WTC11 (cell line): ENCODE measurements around the gene ZBTB20. TPM values are rescaled to one million over a fixed set of nuclear protein-coding genes. Genes with fewer than 3 reads are reported as not detected.

Experiments used
- ATAC-seq: fragments of 200-7000 bp; cut with Tn5 transposase; 2 replicates; pipeline ENCODE4 v1.10.0; 2021; ENCODE audit warnings: mild to moderate bottlenecking, moderate library complexity
- CTCF ChIA-PET: fragments of 300-600 bp; sonication (Branson Sonifier 250); formaldehyde crosslinking; loops from one replicate; lab custom pipeline; 2021; ENCODE audit warnings: antibody characterized with exemption; lab: Charles Lee
- POLR2A ChIA-PET: fragments of 350-600 bp; sonication (Branson Sonifier 250); formaldehyde crosslinking; loops from one replicate; lab custom pipeline; 2021; ENCODE audit warnings: antibody characterized with exemption; lab: Charles Lee
- DNase-seq: peaks from one replicate; pipeline ENCODE4 v3.0.0; 2021; ENCODE audit warnings: low spot score
- H3K27ac Mint-ChIP-seq: 2 replicates; pipeline ENCODE4 v1.8.0; 2021; ENCODE audit warnings: mixed read lengths
- H3K27me3 Mint-ChIP-seq: 2 replicates; pipeline ENCODE4 v1.8.0; 2021; ENCODE audit warnings: low read depth, mild to moderate bottlenecking, moderate library complexity, mixed read lengths
- H3K36me3 Mint-ChIP-seq: 2 replicates; pipeline ENCODE4 v1.8.0; 2021; ENCODE audit warnings: mixed read lengths
- H3K4me1 Mint-ChIP-seq: 2 replicates; pipeline ENCODE4 v1.8.0; 2022; ENCODE audit warnings: mixed read lengths
- H3K4me3 Mint-ChIP-seq: 2 replicates; pipeline ENCODE4 v1.8.0; 2021; ENCODE audit warnings: mild to moderate bottlenecking, moderate library complexity, mixed read lengths
- H3K9me3 Mint-ChIP-seq: 2 replicates; pipeline ENCODE4 v1.8.0; 2021; ENCODE audit warnings: mixed read lengths
- CREB1 ChIP-seq: sonication (generic); formaldehyde crosslinking; IDR thresholded peaks from 2 replicates; pipeline ENCODE4 v1.8.0; 2023; ENCODE audit warnings: mild to moderate bottlenecking, missing genetic modification reagents
- E2F4 ChIP-seq: sonication (generic); formaldehyde crosslinking; IDR thresholded peaks from 2 replicates; pipeline ENCODE4 v1.8.1; 2022; ENCODE audit warnings: low read depth, mild to moderate bottlenecking, moderate library complexity, missing genetic modification reagents, borderline replicate concordance
- FOXK1 ChIP-seq: sonication (generic); formaldehyde crosslinking; IDR thresholded peaks from 2 replicates; pipeline ENCODE4 v1.8.0; 2022; ENCODE audit warnings: mild to moderate bottlenecking, moderate library complexity, missing genetic modification reagents
- MXD4 ChIP-seq: fragments of 250-450 bp; sonication (Bioruptor Pico); IDR thresholded peaks from 2 replicates; pipeline ENCODE4 v1.8.0; 2021; ENCODE audit warnings: mild to moderate bottlenecking, moderate library complexity, borderline replicate concordance
- MYBL2 ChIP-seq: sonication (generic); formaldehyde crosslinking; IDR thresholded peaks from 2 replicates; pipeline ENCODE4 v1.8.1; 2023; ENCODE audit warnings: mild to moderate bottlenecking, moderate library complexity, missing genetic modification reagents
- NFYB ChIP-seq: sonication (generic); formaldehyde crosslinking; conservative IDR thresholded peaks from 2 replicates; pipeline ENCODE4 v1.8.0; 2022; ENCODE audit warnings: low read depth, missing genetic modification reagents
- PRDM15 ChIP-seq: sonication (generic); formaldehyde crosslinking; IDR thresholded peaks from 2 replicates; pipeline ENCODE4 v1.8.0; 2022; ENCODE audit warnings: missing genetic modification reagents
- SP1 ChIP-seq: sonication (generic); formaldehyde crosslinking; conservative IDR thresholded peaks from 2 replicates; pipeline ENCODE4 v1.8.1; 2022; ENCODE audit warnings: missing genetic modification reagents
- ZNF317 ChIP-seq: sonication (generic); formaldehyde crosslinking; IDR thresholded peaks from 2 replicates; pipeline ENCODE4 v1.8.1; 2023; ENCODE audit warnings: low read depth, mild to moderate bottlenecking, moderate library complexity, missing genetic modification reagents, borderline replicate concordance
- ZNF423 ChIP-seq: fragments of 250-450 bp; sonication (Bioruptor Pico); IDR thresholded peaks from 2 replicates; pipeline ENCODE4 v2.1.2; 2022; ENCODE audit warnings: mild to moderate bottlenecking, moderate library complexity
- ZNF512 ChIP-seq: sonication (generic); formaldehyde crosslinking; IDR thresholded peaks from 2 replicates; pipeline ENCODE4 v1.8.1; 2022; ENCODE audit warnings: missing genetic modification reagents, borderline replicate concordance
- ZNF671 ChIP-seq: fragments of 250-450 bp; sonication (Bioruptor Pico); IDR thresholded peaks from 2 replicates; pipeline ENCODE4 v1.8.0; 2021; ENCODE audit warnings: mild to moderate bottlenecking
- ZSCAN18 ChIP-seq: fragments of 250-450 bp; sonication (Bioruptor Pico); IDR thresholded peaks from 2 replicates; pipeline ENCODE4 v2.1.2; 2022; ENCODE audit warnings: mild to moderate bottlenecking, moderate library complexity
- total RNA-seq: library from RNA; stranded (reverse); gene quantifications from 3 replicates; pipeline ENCODE4 v1.2.3, GENCODE V29; 2021
- TF ChIP-seq, protein P1 (sequence below): sonication (generic); formaldehyde crosslinking; IDR thresholded peaks from 2 replicates; pipeline ENCODE4 v1.8.1; 2023; ENCODE audit warnings: mild to moderate bottlenecking, missing genetic modification reagents, moderate library complexity
- TF ChIP-seq, protein P2 (sequence below): sonication (generic); formaldehyde crosslinking; IDR thresholded peaks from 2 replicates; pipeline ENCODE4 v1.8.1; 2023; ENCODE audit warnings: mild to moderate bottlenecking, missing genetic modification reagents, borderline replicate concordance
- TF ChIP-seq, protein P3 (sequence below): fragments of 250-450 bp; sonication (Bioruptor Pico); IDR thresholded peaks from 2 replicates; pipeline ENCODE4 v1.8.0; 2021; ENCODE audit warnings: mild to moderate bottlenecking
- TF ChIP-seq, protein P4 (sequence below): fragments of 250-450 bp; sonication (Bioruptor Pico); IDR thresholded peaks from 2 replicates; pipeline ENCODE4 v1.9.0; 2021; ENCODE audit warnings: moderate library complexity, mild to moderate bottlenecking, inconsistent platforms, borderline replicate concordance

Gene ZBTB20
- total RNA-seq, 1 experiment from 2014 or later = 1.5 TPM

DNA sequence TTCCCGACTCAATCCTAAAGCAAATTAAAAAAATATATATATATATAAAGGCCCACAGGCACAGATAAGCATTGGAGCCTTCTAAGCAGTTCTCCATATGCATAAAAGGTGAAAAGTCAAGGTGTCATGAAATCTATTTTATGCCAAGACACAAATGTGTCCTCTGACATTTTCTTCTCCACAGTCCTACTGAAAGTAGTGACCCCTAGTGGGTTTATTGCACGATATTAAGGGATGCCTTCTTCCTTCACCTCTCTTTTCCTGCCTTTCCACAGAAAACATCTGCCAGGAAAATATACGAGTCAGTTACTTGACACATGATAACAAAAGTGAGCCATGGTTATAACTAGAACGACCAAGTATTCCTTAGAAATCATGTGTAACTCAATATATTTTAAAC is 550.1 kb downstream of the ZBTB20 start (continued):
- TF ChIP-seq, protein P1, sequence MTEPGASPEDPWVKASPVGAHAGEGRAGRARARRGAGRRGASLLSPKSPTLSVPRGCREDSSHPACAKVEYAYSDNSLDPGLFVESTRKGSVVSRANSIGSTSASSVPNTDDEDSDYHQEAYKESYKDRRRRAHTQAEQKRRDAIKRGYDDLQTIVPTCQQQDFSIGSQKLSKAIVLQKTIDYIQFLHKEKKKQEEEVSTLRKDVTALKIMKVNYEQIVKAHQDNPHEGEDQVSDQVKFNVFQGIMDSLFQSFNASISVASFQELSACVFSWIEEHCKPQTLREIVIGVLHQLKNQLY (CRISPR knock-in tag) = no peak
- TF ChIP-seq FOXK1 = no peak
- TF ChIP-seq, all 79 proteins: peak for 0

DNA sequence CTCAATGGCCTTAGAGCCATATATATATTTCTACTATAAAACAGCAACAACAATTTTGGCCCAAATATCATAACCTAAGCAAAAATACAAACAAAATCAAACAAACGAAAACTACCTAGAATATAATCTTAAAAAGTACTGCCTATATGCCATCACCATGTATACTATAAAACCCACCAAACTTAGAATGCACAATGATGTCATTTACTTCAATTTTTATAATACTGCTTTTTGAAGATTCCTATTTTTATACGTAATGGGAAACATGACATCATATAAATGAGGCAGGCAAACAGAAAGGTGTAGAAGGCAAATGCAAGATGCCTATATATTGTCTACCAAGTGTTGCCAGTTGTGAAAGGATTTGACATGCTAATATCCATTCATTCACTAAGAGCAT is 550.9 kb downstream of the ZBTB20 start:
- no peak for DNase-seq
- ChIA-PET CTCF (interaction anchor here (0.9 to 1.9 kb wide), 3 partner anchors 10 to 177 kb away, joined by 3 to 7 read pairs (median 4); no protein-coding TSS in a partner anchor), POLR2A (no interaction called here)
- H3K9me3 Mint-ChIP-seq = no peaks in the 10 kb centered on the region
- TF ChIP-seq ZNF512 (CRISPR knock-in tag) (no peak), MXD4 (CRISPR knock-in tag) (no peak), E2F4 (no peak), ZNF423 (no peak), ZNF317 (CRISPR knock-in tag) (no peak), NFYB (no peak), MYBL2 (CRISPR knock-in tag) (no peak), ZNF671 (CRISPR knock-in tag) (no peak), PRDM15 (no peak), CREB1 (CRISPR knock-in tag) (no peak)
- TF ChIP-seq, protein P1 (CRISPR knock-in tag) = no peak
- no peak overlapping the region for H3K27ac Mint-ChIP-seq
- H3K36me3 Mint-ChIP-seq = no peaks in the 10 kb centered on the region
- H3K4me3 Mint-ChIP-seq = no peak overlapping the region
- peaks cover 3% of the 10 kb centered on the region; the same call in 1 of the 2 replicates for H3K4me1 Mint-ChIP-seq
- ATAC-seq = no peak
- H3K27me3 Mint-ChIP-seq = no peaks in the 10 kb centered on the region

DNA sequence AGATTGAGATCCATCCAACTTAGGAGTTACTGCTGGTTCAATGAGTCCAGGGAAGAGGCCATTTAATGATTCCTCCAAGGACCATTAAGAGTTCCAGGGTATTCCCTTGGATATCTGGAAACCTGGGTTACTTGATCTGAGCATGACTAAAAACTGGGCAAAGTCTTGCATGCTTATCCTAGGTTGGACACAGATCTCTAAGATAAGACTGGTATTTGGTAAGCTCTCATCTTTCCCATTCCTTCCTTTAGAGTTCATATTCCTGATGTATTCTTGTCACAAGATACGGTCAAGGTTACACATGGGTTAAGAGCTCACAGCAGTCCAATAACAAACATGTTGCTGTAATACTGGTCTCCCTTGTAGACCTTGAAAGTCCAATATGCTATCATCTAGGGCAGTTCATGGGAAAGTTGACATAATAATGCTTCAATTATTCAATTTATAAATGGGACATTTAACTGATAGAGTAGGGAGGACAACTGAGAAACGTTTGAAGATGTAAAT is 551.5 kb downstream of the ZBTB20 start:
- H3K36me3 Mint-ChIP-seq = no peaks in the 10 kb centered on the region
- H3K27me3 Mint-ChIP-seq = no peaks in the 10 kb centered on the region
- peaks cover 3% of the 10 kb centered on the region; the same call in 1 of the 2 replicates for H3K4me1 Mint-ChIP-seq
- ATAC-seq = no peak
- DNase-seq = no peak
- CTCF ChIA-PET = no interaction called here
- no peaks in the 10 kb centered on the region for H3K9me3 Mint-ChIP-seq
- H3K4me3 Mint-ChIP-seq = no peak overlapping the region
- POLR2A ChIA-PET = no interaction called here
- H3K27ac Mint-ChIP-seq = no peak overlapping the region
- TF ChIP-seq ZSCAN18 (CRISPR knock-in tag) = no peak
- TF ChIP-seq, protein P2, sequence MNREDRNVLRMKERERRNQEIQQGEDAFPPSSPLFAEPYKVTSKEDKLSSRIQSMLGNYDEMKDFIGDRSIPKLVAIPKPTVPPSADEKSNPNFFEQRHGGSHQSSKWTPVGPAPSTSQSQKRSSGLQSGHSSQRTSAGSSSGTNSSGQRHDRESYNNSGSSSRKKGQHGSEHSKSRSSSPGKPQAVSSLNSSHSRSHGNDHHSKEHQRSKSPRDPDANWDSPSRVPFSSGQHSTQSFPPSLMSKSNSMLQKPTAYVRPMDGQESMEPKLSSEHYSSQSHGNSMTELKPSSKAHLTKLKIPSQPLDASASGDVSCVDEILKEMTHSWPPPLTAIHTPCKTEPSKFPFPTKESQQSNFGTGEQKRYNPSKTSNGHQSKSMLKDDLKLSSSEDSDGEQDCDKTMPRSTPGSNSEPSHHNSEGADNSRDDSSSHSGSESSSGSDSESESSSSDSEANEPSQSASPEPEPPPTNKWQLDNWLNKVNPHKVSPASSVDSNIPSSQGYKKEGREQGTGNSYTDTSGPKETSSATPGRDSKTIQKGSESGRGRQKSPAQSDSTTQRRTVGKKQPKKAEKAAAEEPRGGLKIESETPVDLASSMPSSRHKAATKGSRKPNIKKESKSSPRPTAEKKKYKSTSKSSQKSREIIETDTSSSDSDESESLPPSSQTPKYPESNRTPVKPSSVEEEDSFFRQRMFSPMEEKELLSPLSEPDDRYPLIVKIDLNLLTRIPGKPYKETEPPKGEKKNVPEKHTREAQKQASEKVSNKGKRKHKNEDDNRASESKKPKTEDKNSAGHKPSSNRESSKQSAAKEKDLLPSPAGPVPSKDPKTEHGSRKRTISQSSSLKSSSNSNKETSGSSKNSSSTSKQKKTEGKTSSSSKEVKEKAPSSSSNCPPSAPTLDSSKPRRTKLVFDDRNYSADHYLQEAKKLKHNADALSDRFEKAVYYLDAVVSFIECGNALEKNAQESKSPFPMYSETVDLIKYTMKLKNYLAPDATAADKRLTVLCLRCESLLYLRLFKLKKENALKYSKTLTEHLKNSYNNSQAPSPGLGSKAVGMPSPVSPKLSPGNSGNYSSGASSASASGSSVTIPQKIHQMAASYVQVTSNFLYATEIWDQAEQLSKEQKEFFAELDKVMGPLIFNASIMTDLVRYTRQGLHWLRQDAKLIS (CRISPR knock-in tag) = no peak
- TF ChIP-seq, protein P3, sequence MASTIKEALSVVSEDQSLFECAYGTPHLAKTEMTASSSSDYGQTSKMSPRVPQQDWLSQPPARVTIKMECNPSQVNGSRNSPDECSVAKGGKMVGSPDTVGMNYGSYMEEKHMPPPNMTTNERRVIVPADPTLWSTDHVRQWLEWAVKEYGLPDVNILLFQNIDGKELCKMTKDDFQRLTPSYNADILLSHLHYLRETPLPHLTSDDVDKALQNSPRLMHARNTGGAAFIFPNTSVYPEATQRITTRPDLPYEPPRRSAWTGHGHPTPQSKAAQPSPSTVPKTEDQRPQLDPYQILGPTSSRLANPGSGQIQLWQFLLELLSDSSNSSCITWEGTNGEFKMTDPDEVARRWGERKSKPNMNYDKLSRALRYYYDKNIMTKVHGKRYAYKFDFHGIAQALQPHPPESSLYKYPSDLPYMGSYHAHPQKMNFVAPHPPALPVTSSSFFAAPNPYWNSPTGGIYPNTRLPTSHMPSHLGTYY = no peak
- no peak for TF ChIP-seq SP1 (CRISPR knock-in tag)
- TF ChIP-seq, protein P4, sequence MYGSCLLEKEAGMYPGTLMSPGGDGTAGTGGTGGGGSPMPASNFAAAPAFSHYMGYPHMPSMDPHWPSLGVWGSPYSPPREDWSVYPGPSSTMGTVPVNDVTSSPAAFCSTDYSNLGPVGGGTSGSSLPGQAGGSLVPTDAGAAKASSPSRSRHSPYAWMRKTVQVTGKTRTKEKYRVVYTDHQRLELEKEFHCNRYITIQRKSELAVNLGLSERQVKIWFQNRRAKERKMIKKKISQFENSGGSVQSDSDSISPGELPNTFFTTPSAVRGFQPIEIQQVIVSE (CRISPR knock-in tag) = no peak
